Hepatocyte (in vitro differentiated cells): ENCODE measurements around the gene RNF130.
"Not testable (repeated sequence)": the region's sequence is repeated elsewhere in the genome, so short reads cannot be mapped to it uniquely, and the experiment has no call there.

Experiments used
- EZH2 ChIP-seq: fragments of 200-600 bp; sonication (generic); IDR thresholded peaks from 2 replicates; pipeline ENCODE4 v1.6.1; 2016; ENCODE audit warnings: antibody characterized with exemption, mild to moderate bottlenecking, borderline replicate concordance
- TF ChIP-seq, protein P1 (sequence below): fragments of 200-600 bp; sonication (generic); IDR thresholded peaks from 2 replicates; pipeline ENCODE4 v1.5.1; 2016; ENCODE audit warnings: antibody characterized with exemption, mild to moderate bottlenecking; ENCODE audit not compliant: poor library complexity

DNA sequence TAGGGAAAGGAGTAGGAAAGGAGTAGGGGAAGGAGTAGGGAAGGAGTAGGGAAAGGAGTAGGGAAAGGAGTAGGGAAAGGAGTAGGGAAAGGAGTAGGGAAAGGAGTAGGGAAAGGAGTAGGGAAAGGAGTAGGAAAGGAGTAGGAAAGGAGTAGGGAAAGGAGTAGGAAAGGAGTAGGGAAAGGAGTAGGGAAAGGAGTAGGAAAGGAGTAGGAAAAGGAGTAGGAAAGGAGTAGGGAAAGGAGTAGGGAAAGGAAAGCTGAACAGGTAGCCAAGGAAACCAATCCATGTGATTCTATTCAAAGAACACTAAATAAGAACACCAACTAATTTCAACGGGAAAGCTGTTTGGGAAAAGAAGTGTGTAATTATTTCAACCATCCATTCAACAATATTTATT, 56.0 kb downstream of the RNF130 start:
- not testable (repeated sequence) for TF ChIP-seq EZH2
- TF ChIP-seq, protein P1, sequence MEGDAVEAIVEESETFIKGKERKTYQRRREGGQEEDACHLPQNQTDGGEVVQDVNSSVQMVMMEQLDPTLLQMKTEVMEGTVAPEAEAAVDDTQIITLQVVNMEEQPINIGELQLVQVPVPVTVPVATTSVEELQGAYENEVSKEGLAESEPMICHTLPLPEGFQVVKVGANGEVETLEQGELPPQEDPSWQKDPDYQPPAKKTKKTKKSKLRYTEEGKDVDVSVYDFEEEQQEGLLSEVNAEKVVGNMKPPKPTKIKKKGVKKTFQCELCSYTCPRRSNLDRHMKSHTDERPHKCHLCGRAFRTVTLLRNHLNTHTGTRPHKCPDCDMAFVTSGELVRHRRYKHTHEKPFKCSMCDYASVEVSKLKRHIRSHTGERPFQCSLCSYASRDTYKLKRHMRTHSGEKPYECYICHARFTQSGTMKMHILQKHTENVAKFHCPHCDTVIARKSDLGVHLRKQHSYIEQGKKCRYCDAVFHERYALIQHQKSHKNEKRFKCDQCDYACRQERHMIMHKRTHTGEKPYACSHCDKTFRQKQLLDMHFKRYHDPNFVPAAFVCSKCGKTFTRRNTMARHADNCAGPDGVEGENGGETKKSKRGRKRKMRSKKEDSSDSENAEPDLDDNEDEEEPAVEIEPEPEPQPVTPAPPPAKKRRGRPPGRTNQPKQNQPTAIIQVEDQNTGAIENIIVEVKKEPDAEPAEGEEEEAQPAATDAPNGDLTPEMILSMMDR: not testable (repeated sequence)
